Glomerular visceral epithelial cell (primary cell): ENCODE data around the gene NRXN3.

ENCODE experiments used
- DNase-seq: peaks from one replicate; pipeline ENCODE4 v3.0.0-alpha.2; 2016; ENCODE audit errors: extremely low spot score

The NRXN3 gene

DNA sequence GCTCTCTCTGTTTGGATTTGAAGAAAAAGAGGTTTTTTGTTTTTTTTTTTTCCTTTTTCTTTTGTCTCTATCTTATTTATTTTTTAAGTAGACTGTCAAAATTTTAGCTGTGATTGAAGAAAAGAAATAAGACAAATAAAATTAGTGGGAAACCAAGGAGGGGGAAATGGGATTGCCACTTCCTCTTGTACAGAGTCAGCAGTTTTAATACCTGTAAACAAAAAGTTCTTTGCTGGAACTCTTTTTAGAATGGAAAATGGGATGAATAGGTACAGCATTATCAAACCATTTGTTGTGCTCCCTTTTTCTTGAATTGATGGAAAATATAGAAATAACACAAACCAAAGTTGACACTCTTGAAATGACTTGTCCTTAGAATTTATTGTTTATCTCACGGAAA is 1360.4 kb downstream of the NRXN3 start:
- DNase-seq, result no peak

DNA sequence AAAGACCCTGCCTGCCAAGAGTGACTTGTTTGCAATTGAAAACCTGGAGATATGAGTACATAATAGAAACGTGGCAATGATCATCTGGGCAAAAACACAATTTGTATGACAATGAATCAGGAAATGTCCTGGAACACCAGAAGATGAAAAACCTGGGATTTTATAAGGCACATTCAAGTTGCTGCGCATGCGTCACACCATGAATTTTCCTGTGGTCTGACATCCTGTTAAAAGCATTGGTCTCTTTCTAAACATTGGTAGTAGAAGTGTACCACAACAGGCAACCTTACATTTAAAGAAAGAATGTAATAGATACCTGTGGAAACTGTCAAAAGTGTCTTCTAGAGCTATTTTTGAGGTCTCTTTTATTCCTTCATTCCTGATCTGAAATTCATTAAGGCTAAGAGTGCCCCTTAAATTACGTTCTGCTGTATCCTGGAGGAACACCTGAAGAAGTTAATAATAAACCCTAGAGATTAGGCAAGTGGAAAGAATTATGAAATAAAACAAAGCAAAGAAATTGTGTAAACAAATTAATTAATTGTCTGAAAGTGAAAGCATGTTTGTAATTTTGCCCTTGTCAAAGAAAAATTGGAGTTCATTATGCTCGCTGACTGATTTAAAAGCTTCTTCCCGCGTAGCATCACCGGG is 1364.7 kb downstream of the NRXN3 start:
- DNase-seq, result no peak

DNA sequence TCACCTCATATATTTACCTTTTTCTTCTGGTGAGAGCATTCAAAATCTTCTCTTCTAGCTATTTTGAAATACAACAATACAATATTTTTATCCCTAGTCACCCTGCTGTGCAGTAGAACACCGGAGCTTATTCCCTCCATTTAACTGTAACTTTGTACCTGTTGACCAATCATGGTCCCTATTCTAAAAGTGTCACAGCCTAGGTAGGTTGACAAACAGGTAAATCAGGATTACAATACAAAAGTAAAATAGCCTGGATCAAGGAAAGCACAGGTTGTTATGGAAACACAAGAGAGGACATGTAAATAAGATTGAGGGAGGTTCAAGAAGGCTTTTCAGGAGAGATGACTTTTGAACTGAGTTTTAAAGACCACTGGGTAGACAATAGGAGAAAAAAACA is 1370.2 kb downstream of the NRXN3 start:
- DNase-seq, result no peak

DNA sequence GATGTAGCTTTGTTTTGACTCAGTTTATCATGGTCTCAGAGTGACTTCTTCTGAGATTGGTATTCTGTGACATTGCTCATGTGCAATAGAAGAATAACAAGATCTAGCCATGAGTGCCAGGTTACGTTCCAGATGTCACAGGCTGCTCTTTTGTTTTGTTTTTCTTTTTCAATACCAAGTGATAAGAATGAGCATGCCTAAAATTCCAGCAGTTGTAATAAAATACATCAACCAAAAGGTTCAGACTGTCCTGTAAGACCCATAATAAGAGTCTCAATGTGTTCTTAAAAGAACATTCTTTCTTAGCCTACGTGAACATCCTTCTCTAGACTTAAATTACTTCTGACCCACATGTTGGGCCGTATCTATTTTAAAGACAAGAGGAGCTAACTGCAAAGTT is 1371.9 kb downstream of the NRXN3 start:
- DNase-seq, result no peak

DNA sequence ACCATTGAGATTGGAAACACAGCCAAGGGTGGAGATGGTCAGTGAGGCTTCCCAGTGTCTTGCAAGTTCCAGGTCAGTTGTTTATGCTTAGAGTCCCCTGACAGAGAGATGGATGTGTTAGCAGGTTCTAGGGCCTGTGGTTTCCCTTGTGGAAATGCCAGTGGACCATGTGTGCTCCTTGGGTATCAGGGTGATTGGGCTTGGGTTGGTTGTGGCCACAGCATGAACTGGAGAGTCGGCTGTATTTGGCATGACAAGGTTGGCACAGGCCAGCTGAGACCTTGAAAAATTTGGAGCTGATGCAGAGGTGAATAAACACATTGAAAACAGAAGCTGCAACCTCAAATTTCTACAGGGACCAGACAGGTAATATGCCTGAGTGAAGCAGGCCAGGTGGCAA is 1373.2 kb downstream of the NRXN3 start:
- no peak for DNase-seq

DNA sequence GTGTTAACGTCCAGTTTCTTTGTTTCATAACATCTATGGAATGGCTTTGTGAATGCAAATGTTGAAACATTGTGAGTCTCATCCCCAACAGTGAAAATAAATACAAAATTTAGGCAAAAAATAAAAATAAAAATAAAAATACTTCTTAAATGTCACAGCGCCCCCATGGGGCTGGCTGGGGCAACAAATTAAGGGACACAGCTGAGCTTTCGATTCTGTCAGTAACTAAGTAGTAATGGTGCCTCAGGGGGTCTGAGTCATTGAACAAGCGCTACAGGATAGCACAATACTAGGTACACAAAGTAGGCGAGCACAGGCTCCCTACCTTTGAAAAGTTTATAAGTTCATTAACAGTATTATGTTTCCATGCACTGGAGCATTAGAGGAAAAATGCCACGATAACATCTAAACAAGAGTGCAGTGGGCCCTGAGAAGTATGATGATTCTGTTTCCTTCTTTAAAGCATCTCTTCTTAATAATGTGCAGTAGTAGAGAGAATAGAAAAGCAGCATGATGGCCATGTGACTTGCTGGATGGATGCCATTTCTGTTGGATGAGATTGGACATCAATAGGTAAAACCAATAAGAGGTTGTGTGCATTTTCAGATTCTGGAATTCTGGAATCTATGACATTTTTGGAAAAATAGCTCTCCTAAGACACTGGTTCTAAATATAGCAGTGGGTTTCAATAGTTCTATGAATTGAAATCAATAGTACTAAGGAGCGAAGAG is 1374.0 kb downstream of the NRXN3 start:
- peak; percentile 13 for DNase-seq

DNA sequence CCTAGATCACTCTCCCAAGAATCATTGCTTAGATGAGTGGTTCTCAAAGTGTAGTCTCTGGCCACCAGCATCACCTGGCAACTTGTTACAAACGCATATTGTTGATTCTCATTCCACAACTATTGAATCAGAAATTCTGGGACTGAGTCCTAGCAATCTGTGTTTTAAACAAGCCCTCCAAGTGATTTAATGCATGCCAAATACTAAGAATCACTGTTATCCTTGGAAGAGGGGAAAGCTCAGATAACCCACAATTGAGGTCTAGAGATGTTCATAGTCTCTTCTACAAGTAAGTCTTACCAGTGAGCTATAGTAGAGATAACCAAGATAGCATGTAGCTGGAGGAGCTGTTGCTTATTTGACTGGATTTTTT is 1374.5 kb downstream of the NRXN3 start:
- DNase-seq, result no peak

DNA sequence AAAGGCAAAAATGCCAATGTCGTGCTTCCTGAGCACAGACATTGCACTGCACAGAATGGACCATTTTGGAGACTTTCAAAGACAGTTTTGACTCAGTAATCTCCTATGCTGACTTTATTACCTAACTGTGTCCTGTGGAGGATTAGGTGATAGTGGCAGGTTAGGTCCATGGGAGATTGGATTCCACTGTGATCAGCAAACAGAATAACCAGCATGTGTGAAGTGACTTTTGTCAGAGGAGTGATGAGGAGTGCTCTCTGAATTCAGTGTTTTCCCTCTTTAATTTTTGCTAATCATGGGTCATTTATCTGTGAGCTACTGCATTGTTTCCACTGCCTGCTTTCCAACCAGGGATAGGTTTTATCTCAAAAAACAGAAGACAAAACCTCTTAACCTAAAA is 1378.7 kb downstream of the NRXN3 start:
- DNase-seq, result no peak

DNA sequence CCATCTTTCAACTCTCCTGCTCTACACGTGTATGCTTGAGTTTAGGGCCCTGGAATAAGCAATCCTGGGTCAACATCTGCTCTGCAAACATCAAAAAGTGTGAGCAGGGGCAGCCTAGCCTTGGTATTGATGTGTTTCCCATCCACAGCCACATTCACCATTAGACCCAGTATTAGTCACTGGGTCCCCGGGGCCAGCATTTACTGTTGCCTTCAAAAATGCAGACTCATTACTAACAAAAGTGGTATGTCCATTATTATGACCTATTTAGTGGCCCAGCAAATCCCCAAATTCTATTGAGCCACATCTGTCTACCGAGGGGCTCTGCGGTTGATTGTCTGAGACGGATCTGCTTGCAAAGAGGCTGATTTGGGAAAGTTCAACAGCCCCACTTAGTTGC is 1379.3 kb downstream of the NRXN3 start:
- no peak for DNase-seq

DNA sequence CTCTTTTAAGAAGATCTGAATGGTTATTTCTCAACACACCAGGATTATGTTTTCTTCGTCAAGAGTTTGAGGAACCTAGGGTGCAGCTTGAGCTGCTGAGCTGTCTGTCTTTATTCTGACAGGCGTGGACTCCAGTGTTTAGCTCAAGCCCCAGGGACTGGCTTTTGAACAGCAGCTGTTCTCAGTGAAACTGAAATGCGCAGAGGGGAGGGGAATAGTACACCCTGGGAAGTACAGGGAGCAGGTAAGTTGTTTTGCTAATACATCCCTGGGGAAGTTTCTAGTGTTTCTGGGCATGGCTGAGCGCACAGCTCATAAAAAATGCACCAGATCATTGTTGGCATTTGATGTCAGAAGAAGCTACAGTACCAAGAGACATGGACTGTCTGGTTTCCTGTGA is 1381.3 kb downstream of the NRXN3 start:
- DNase-seq, result no peak

DNA sequence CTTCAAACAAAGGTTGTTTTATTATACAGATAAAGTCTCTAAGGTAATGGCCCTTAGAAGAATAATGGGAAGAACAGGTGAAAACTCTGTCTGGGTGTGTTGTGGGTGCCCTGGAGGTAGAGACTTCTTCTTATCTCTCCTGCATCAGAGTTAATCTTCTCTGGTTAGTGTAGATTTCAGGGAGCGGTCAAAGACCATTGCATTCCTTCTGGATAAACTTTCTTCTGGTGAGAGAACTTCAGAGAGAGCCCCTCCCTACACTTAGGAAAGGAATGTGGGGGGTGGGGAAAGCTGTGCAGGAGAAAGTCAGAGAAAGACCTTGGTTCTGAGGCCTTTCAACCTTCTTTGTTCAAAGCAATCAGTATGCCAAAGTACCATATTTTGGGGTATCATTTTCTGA is 1382.6 kb downstream of the NRXN3 start:
- DNase-seq, result no peak

DNA sequence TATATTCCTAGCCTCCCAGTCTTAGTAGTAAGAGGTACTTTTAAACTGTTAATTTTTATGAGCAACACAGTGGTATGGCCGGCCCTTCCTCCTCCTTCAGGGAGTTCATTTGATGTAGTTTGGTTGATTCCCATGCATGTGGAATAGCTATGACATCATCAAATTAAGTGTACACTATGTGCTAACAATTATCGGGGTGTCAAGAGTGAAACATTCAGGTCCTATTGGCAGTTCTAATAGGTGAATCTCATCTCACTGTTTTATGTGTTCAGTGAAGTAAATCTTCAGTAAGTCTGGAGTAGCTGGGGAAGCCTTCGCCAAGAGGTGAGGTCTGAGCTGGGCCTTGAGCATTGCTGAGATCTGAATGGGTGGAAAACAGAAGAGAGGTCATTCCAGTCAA is 1384.6 kb downstream of the NRXN3 start:
- DNase-seq, result no peak

DNA sequence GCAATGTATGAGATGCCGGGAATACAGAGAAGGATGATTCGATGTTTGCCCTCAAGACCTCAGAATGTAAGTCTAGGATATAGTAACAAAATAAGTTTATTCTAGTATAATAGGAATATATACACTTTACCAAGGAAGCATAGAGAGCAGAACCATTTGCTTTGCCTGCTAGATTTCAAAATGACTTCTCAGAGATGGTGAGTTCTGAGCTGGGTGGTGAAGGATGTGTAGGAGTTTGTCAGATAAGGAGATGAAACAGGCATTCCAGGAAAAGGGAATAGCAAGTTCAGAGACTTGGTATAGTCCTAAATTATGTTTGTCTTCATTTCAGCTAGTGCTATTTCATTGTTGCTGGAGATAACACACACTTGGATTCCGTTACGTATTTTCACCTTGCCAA is 1385.3 kb downstream of the NRXN3 start:
- DNase-seq, result no peak

DNA sequence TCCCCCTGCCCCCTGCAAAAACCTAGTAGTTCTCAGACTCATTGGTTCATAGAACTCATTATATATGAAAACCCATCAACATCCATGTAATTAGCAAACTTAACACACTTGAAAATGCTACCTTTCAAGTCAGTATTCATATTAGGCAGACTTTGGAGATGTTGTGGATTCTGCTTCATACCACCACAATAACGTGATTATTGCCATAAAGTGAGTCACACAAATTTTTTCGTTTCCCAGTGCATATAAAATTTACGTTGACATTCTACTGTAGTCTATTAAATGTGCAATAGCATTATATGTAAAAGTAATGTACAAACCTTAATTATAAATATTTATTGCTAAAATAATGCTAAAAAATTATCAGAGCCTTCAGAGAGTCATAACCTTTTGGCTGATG is 1387.1 kb downstream of the NRXN3 start:
- no peak for DNase-seq

DNA sequence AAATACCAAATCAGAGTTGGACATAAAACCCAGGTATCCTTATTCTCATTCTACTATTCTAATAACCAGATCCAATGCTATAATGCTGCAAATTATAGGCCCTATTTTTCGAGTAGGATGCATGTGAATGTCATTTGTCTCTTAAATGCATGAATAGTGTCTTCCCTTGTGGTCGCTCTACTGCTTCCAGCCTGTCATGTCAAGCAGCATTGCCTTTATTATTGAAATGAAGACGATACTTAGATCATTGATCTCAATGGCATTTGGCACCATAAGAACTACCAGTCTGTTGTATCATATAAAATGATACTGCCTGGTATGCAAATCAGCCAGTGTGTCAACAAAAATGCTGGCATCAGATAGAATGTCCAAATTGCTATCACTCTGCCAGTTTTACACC is 1392.0 kb downstream of the NRXN3 start:
- DNase-seq, result no peak

DNA sequence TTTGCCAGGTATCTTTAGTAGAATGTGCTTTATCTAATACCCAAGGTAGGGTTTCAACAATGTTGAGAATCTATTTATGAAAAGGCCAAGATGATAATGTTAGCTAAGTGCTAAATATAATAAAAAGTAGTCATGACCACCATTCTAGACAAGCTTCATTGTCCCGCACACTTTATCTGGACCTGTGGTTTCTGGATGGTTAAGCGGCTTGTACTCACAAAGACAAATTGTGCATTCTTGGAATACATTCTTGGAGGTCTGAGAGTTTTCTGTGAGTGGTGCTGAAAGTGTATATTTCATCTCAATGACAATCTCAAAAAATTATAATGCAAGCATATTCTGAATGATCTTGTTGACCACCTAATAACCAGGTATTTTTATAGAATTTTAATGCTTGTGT is 1394.2 kb downstream of the NRXN3 start:
- DNase-seq, result peak; percentile 50

DNA sequence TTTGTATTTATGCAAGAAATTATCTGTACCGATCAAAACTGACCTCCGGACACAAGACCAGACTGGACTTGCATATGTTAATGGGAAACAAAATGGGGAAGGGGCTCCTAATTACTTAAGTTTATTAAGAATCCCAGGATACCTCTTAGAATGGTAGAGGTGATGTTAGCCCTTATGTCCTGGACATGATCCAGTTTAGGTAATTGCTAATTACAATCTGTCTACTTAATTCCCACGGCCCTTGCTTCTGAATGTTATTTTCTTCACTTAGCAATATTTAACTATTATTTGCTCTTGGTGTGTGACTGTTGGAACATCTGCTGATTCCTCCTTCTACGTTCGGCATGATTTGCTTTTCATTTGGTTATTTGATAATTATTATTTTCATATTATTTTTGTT is 1397.1 kb downstream of the NRXN3 start:
- DNase-seq, result no peak

DNA sequence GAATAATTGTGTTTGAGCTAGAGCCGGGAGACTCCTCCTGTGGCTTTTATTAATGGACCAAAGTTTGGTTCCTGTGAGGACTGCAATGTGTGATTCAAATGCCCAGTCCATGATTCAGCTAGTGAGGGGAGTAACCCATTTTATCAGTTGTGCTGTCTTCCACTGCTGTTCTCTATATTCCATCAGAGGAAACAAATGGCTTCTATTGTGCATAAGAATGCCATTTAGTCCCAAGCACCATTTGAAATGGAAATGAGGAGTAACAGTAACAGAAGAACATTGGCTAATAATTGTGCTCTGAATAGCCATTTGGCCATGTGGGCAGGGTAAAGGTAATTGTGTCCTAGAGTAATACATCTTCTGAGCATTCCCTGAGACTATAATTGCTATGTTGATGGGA is 1398.4 kb downstream of the NRXN3 start:
- no peak for DNase-seq

DNA sequence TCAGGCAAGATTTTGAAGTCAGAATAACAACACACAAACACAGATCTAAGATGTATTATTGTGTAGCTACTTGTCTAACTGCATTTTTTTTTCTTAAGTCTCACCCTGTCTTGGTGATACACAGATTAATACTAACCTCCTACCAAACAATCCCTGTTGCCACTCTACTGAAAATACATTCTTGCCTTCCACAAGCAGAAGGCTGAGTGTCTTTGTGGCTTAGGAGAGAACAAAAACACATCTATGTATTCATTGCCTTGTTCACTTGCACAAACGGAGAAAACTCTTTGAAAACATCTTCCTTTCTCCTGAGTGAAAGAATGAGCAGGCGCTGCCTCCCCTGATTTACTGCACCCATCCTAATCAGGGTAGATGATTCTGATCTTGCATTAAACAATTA is 1398.9 kb downstream of the NRXN3 start:
- DNase-seq, result no peak

DNA sequence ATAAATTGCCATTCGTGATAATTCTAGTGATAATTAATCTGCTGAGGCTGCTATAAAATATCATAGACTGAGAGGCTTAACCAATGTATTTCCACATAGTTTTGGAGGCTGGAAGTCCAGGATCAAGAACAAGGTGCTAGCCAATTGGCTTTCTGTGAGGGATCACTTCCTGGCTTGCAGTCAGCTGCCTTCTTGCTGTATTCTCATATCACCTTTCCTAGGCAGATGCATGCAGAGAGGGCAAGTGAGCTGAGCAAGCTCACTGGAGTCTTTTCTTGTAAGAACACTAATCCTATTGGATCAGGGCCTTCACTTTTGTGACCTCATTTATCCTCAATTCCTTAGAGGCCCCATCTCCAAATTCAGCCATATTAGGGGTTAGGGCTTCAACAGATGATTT is 1400.5 kb downstream of the NRXN3 start:
- DNase-seq, result no peak

DNA sequence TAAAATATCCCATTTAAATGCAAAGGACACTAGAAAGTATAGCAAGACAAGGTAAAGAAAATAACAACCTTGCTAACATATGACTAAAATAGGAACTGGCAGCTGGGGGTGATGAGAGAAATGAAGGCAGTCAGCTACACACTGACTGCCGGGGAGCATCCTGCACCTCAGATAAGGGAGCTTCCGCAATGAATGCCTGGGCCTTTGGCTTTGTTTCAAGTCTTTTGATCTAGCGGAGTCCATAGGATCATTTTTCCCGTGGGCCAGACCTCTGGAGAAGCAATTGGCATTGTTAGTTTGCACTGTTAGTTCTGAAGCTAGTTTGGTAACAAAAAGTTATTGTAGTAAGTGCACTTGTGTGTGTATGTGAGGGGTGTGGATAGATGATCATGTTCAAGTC is 1401.2 kb downstream of the NRXN3 start:
- no peak for DNase-seq

DNA sequence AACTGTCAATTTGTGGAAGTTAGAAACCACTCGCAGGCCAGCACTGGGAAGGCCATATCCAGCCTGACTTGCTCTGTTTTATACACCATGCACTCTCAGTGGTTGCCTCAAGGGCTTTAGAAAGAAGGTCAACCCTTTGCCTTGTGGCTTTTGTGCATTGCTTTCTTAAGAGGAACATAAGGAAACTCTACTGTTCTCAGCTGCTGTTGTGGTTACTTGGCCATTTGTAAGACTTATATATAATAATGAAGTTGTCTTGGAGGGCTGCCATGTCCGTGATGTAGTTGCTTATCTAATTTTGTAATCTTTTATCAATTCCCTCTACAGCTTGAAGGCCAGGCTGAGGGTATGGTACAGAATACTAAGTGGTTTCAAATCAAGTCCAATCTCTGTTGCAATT is 1403.3 kb downstream of the NRXN3 start:
- no peak for DNase-seq

DNA sequence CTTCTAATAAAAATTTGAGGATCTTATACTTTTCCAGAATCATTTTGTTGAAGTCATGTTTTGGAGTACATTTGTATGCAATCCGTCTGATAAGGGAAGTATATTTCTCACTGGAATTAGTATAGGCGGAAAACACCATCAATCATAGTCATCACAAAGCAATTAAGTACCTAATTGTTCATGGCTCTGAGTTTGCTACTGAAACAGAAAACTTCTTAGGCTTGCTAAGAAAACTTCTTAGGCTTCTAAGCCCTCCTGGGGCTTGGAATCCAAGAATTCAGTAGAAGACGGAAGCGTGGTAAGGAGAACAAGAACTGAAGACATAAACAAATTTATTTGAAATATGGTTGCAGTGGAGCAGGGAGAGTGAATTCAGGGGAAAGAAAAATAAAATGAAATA is 1404.9 kb downstream of the NRXN3 start:
- no peak for DNase-seq

DNA sequence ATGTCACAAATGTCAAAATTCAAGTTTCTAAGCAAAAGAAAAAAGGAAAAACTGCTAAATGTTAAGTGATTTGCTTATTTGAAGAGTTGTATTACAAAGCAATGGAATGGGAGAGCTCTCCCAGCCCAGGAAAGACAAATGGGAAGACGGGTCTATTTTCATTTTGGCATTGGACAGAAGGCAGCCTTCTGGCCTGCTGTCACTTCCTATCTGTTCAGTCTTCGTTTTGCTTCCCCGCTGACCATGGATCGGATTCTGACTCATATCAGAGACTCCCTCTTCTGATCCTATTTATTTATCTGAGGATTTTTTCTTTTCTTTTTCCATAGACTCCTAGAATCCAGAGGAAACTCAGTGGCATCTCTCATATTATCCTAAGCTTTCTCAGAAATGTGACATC is 1406.3 kb downstream of the NRXN3 start:
- DNase-seq, result no peak
